Measurements from ENCODE around the gene FKTN.

FKTN gene

DNA sequence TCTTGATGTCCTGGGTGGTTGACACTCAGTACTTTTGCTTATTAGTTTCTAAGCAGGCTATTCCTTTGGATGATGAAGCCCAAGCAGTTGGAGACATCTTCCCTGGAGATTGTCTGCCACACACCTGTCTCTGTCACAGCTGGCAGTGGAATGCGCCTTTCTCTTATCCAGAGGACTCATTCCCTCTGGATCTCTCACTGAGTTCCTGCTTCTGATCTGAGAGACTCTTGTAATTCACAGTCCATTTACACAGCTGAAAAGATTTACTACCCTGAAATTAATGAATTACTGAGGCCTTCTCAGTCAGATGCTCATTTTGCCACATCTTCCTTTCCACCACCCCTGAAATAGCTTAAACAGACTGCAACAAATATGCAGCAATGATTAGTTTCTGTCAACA lies 120.2 kb downstream of the FKTN start:
- TF ChIP-seq TAF1 (IDR thresholded peaks at IDR 0.05; ENCODE audit: borderline replicate concordance, insufficient read depth, low read length) (no peak), REST (IDR thresholded peaks at IDR 0.05; ENCODE audit: insufficient read depth in 1 of 2, low read depth in 2 of 2, low read length in 2 of 2) (no peak)

- TF ChIP-seq TAF1 (IDR thresholded peaks at IDR 0.05; ENCODE audit: borderline replicate concordance, insufficient read depth, low read length) (no peak), POLR2AphosphoS5 (IDR thresholded peaks at IDR 0.05; ENCODE audit: low read depth, low read length) (no peak), REST (IDR thresholded peaks at IDR 0.05; ENCODE audit: insufficient read depth in 1 of 2, low read depth in 2 of 2, low read length in 2 of 2) (no peak), SIN3A (IDR thresholded peaks at IDR 0.05; ENCODE audit: borderline replicate concordance, insufficient read depth, low read length) (no peak), FOXP2 (optimal IDR thresholded peaks at IDR 0.05; ENCODE audit: borderline replicate concordance, extremely low read depth, extremely low read length, insufficient read depth) (no peak)
Observed at GRCh38 chr9:105678781-105679180, 120.8 kb downstream of the FKTN start.

GRCh38 chr9:105679257-105680022 lies 121.5 kb downstream of the FKTN start:
- TF ChIP-seq POLR2AphosphoS5 (IDR thresholded peaks at IDR 0.05; ENCODE audit: low read depth, low read length) = no peak
- TF ChIP-seq TAF1 (IDR thresholded peaks at IDR 0.05; ENCODE audit: borderline replicate concordance, insufficient read depth, low read length) = no peak
- no peak for TF ChIP-seq REST (IDR thresholded peaks at IDR 0.05; ENCODE audit: insufficient read depth in 1 of 2, low read depth in 2 of 2, low read length in 2 of 2)
- no peak for TF ChIP-seq FOXP2 (optimal IDR thresholded peaks at IDR 0.05; ENCODE audit: borderline replicate concordance, extremely low read depth, extremely low read length, insufficient read depth)
- no peak for TF ChIP-seq SIN3A (IDR thresholded peaks at IDR 0.05; ENCODE audit: borderline replicate concordance, insufficient read depth, low read length)

- TF ChIP-seq REST (IDR thresholded peaks at IDR 0.05; ENCODE audit: insufficient read depth in 1 of 2, low read depth in 2 of 2, low read length in 2 of 2) (no peak), FOXP2 (optimal IDR thresholded peaks at IDR 0.05; ENCODE audit: borderline replicate concordance, extremely low read depth, extremely low read length, insufficient read depth) (no peak), SIN3A (IDR thresholded peaks at IDR 0.05; ENCODE audit: borderline replicate concordance, insufficient read depth, low read length) (no peak), POLR2AphosphoS5 (IDR thresholded peaks at IDR 0.05; ENCODE audit: low read depth, low read length) (no peak), TAF1 (IDR thresholded peaks at IDR 0.05; ENCODE audit: borderline replicate concordance, insufficient read depth, low read length) (no peak)
Observed at GRCh38 chr9:105681313-105681712, 123.4 kb downstream of the FKTN start.

DNA sequence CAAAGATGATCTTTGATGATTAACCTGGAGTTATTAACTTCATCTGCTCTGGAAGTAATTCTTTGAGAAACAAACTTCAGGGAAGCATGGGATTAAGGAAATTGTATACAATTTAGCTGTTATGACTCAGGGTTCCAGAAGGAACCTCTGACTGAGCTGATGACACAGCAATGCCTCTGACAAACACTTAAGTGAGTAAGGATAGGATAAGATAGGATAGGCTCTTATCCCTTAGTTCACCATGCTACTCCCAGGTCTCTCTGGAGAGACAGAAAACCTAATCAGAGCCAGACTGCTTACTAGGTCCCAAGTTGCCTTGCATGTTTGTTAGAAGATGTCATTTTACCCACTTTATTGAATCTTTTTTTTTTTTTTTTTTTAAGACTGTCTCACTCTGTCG lies 123.8 kb downstream of the FKTN start:
- no peak for TF ChIP-seq FOXP2 (optimal IDR thresholded peaks at IDR 0.05; ENCODE audit: borderline replicate concordance, extremely low read depth, extremely low read length, insufficient read depth)
- no peak for TF ChIP-seq SIN3A (IDR thresholded peaks at IDR 0.05; ENCODE audit: borderline replicate concordance, insufficient read depth, low read length)
- no peak for TF ChIP-seq REST (IDR thresholded peaks at IDR 0.05; ENCODE audit: insufficient read depth in 1 of 2, low read depth in 2 of 2, low read length in 2 of 2)
- no peak for TF ChIP-seq POLR2AphosphoS5 (IDR thresholded peaks at IDR 0.05; ENCODE audit: low read depth, low read length)
- no peak for TF ChIP-seq TAF1 (IDR thresholded peaks at IDR 0.05; ENCODE audit: borderline replicate concordance, insufficient read depth, low read length)

Measured in PFSK-1 (cell line).